Pancreas (tissue), 10 donors: Measurements from ENCODE around the gene HFM1. TPM values are rescaled to one million over a fixed set of nuclear protein-coding genes. Genes with fewer than 3 reads are reported as not detected.
"Not testable (repeated sequence)": the region's sequence is repeated elsewhere in the genome, so short reads cannot be mapped to it uniquely, and the experiment has no call there.

Experiments
- ATAC-seq, 4 donors: fragments of 200-7000 bp; cut with Tn5 transposase; one replicate each; pipeline versions ENCODE4 v1.8.0 to v1.9.1; 2020; ENCODE audit warnings: mild to moderate bottlenecking in 4 of 4, moderate library complexity in 4 of 4
- DNase-seq, 6 donors: peaks; one replicate each; pipeline ENCODE4 v3.0.0-alpha.2; 2020
- FAIRE-seq: peaks from 2 replicates; lab custom pipeline; 2012; peaks lifted over from hg19 to GRCh38; lab: Jason Lieb, UNC
- H3K27ac ChIP-seq, 4 donors: fragments of 200-600 bp; sonication (generic); 1 replicate in 3 of 4; 2 replicates in 1 of 4; pipeline versions ENCODE4 v1.5.0 to v1.8.0; 2020
- H3K27me3 ChIP-seq, 4 donors: fragments of 200-600 bp; one replicate each; pipeline ENCODE4 v1.8.0; 2021
- H3K36me3 ChIP-seq, 3 donors: fragments of 200-600 bp; sonication (generic) in 1 of 3; one replicate each; pipeline versions ENCODE4 v1.5.0 to v1.8.0; 2020 to 2021
- H3K4me1 ChIP-seq, 3 donors: fragments of 200-600 bp; one replicate each; pipeline ENCODE4 v1.8.0; 2021
- H3K4me3 ChIP-seq, 4 donors: fragments of 200-600 bp; sonication (generic) in 2 of 4; one replicate each; pipeline versions ENCODE4 v1.5.0 to v1.8.0; 2020 to 2021
- H3K9me3 ChIP-seq, 4 donors: fragments of 200-600 bp; one replicate each; pipeline ENCODE4 v1.8.0; 2021
- WGBS, 2 donors: extraction: QIAGEN DNeasy Blood & Tissue Kit; methylation state at CpG; one replicate each; pipeline ENCODE4 v1.1.7; 2013; 5-methylcytosine and 5-hydroxymethylcytosine counted together
- intact Hi-C, 3 donors: fragments of 100-400 bp; cut with DNase I; formaldehyde crosslinking; loops; one replicate each; pipeline versions ENCODE4 v1.11.1 to v1.14.2; 2022
- polyA plus RNA-seq, 2 donors: library from polyadenylated mRNA; stranded (reverse); fragments of 200-250 nt; gene quantifications; one replicate each; pipeline ENCODE4 v1.2.3, GENCODE V29; 2013
- total RNA-seq, 6 donors: library from RNA; stranded (reverse); fragmentation: NEBNext Ultra II Directional in 4 of 6; extraction: Animal tissue kit (Norgen Biotek cat#: 25700) in 4 of 6; gene quantifications; one replicate each; pipeline versions ENCODE4 v1.2.1 to v1.2.4, GENCODE V29; 2021 to 2023
- TF ChIP-seq, protein P1 (sequence below), 4 donors: fragments of 200-600 bp; sonication (generic) in 3 of 4; IDR thresholded peaks; one replicate each; pipeline versions ENCODE4 v1.5.0 to v1.8.0; 2021; ENCODE audit warnings: antibody characterized with exemption in 4 of 4
- donor health status: healthy with polysubstance abuse.
- donor health status: DM: no; HTN: no; CAD: no; lungs with moderate emphysema.
- donor health status: DM: no; HTN: no; CAD: no.
- donor health status: control.
- donor health status: control.
- donor health status: Bipolar disorder and iron deficiency.
- donor health status: DM: yes; HTN: yes; CAD: no.
- donor health status: DM: no; HTN: no; CAD: no.
- donor health status: DM: no; HTN: no; CAD: no.
- donor health status: DM: yes; HTN: yes; CAD: no.

HFM1 gene
- total and polyA plus RNA-seq, 8 donors = 0.54 to 2.4 (median 1.5) TPM

DNA sequence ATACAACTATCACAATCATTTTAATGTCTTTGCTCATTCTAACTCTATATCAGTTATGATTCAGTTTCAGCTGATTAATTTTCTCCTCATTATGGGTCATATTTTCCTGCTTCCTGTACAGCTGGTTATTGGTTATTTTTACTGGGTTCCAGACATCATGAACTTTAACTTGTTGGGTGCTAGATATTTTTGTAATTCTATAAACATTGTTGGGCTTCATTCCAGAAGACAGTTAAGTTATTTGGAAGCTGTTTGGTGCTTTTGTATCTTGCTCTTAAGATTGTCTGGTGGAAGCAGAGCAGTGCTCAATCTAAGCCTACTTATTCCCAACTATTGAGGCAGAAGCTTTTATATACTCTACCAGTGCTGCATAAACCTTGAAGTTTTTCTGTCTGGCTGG is 34.4 kb upstream of the HFM1 start:
- no peaks in the 10 kb centered on the region for H3K9me3 ChIP-seq
- FAIRE-seq (no peak), DNase-seq (no peak), ATAC-seq (no peak)
- intact Hi-C loops = no loop called here
- no peaks in the 10 kb centered on the region for H3K4me1 ChIP-seq
- H3K4me3 ChIP-seq = no peak overlapping the region
- TF ChIP-seq, protein P1, sequence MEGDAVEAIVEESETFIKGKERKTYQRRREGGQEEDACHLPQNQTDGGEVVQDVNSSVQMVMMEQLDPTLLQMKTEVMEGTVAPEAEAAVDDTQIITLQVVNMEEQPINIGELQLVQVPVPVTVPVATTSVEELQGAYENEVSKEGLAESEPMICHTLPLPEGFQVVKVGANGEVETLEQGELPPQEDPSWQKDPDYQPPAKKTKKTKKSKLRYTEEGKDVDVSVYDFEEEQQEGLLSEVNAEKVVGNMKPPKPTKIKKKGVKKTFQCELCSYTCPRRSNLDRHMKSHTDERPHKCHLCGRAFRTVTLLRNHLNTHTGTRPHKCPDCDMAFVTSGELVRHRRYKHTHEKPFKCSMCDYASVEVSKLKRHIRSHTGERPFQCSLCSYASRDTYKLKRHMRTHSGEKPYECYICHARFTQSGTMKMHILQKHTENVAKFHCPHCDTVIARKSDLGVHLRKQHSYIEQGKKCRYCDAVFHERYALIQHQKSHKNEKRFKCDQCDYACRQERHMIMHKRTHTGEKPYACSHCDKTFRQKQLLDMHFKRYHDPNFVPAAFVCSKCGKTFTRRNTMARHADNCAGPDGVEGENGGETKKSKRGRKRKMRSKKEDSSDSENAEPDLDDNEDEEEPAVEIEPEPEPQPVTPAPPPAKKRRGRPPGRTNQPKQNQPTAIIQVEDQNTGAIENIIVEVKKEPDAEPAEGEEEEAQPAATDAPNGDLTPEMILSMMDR (IDR thresholded peaks at IDR 0.05) = no peak
- no peaks in the 10 kb centered on the region for H3K36me3 ChIP-seq
- H3K27me3 ChIP-seq = no peaks in the 10 kb centered on the region
- H3K27ac ChIP-seq = no peak overlapping the region

DNA sequence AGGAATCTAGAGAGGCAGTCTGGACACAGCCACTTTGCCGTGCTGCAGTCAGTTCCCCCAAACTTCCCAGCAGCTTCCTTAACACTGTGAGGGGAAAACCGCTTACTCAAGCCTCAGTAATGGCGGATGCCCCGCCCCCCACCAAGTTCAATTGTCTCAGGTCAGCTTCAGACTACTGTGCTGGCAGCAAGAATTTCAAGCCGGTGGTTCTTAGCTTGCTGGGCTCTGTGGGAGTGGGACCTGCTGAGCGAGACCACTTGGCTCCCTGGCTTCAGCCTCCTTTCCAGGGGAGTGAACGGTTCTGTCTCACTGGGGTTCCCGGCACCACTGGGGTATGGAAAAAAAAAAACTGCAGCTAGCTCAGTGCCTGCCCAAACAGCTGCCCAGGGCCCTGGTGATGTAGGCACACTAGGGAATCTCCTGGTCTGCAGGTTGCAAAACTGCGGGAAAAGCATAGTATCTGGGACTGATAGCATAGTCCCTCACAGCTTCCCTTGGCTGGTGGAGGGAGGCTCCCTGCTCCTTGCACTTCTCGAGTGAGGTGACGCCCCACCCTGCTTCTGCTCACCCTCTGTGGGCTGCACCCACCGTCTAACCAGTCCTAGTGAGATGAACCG is 23.7 kb upstream of the HFM1 start:
- TF ChIP-seq, protein P1 (IDR thresholded peaks at IDR 0.05) = no peak
- H3K27ac ChIP-seq = no peak overlapping the region
- H3K4me3 ChIP-seq = peak overlapping the region in 1 of 4 donors; percentile 25
- H3K27me3 ChIP-seq = no peaks in the 10 kb centered on the region
- H3K9me3 ChIP-seq = no peaks in the 10 kb centered on the region
- H3K4me1 ChIP-seq = no peaks in the 10 kb centered on the region
- DNase-seq (no peak), FAIRE-seq (no peak), ATAC-seq (peak in 1 of 4 donors; percentile 29)
- WGBS, 2 donors = 33 to 45% methylated on average over 13 of the region's 13 CpGs
- H3K36me3 ChIP-seq = no peaks in the 10 kb centered on the region
- intact Hi-C loops = no loop called here

DNA sequence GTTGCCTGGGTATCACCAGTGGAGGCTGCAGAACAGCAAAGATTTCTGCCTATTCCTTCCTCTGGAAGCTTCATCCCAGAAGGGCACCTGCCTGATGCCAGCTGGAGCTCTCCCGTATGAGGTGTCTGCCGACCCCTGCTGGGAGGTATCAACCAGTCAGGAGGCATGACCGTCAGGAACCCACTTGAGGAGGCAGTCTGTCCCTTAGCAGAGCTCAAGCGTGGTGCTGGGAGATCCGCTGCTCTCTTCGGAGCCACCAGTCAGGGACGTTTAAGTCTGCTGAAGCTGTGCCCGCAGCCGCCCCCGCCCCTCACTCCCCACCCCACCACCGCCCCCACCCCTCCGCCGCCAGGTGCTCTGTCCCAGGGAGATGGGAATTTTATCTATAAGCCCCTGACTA is 23.1 kb upstream of the HFM1 start:
- WGBS, 2 donors = 14 to 34% methylated on average over 10 to 13 of the region's 13 CpGs
- no peaks in the 10 kb centered on the region for H3K4me1 ChIP-seq
- no peaks in the 10 kb centered on the region for H3K27me3 ChIP-seq
- no peaks in the 10 kb centered on the region for H3K36me3 ChIP-seq
- DNase-seq (no peak), FAIRE-seq (no peak), ATAC-seq (no peak)
- H3K4me3 ChIP-seq = peak overlapping the region in 1 of 4 donors; percentile 25
- TF ChIP-seq, protein P1 (IDR thresholded peaks at IDR 0.05) = no peak
- H3K27ac ChIP-seq = no peak overlapping the region
- H3K9me3 ChIP-seq = no peaks in the 10 kb centered on the region
- intact Hi-C loops = no loop called here

DNA sequence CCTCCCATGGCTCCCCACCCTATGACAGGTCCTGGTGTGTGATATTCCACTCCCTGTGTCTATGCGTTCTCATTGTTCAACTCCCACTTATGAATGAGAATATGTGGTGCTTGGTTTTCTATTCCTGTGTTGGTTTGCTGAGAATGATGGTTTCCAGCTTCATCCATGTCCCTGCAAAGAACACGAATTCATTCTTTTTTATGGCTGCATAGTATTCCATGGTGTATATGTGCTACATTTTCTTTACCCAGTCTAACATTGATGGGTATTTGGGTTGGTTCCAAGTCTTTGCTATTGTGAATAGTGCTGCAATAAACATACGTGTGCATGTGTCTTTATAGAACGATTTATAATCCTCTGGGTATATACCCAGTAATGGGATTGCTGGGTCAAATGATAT is 17.9 kb upstream of the HFM1 start:
- H3K27me3 ChIP-seq, FAIRE-seq, ATAC-seq, H3K4me1 ChIP-seq, H3K9me3 ChIP-seq, DNase-seq, H3K27ac ChIP-seq, H3K36me3 ChIP-seq, intact Hi-C loops, H3K4me3 ChIP-seq: not testable (repeated sequence)
- WGBS, 2 donors = 76 to 81% methylated on average over 4 of the region's 4 CpGs

GRCh38 chr1:91412371-91412770 is 7.7 kb upstream of the HFM1 start:
- no peak for FAIRE-seq
- H3K4me3 ChIP-seq = no peak overlapping the region
- ATAC-seq = no peak
- H3K4me1 ChIP-seq = no peaks in the 10 kb centered on the region
- no peaks in the 10 kb centered on the region for H3K9me3 ChIP-seq
- TF ChIP-seq, protein P1 (IDR thresholded peaks at IDR 0.05) = no peak
- DNase-seq = no peak
- H3K36me3 ChIP-seq = no peaks in the 10 kb centered on the region
- intact Hi-C loops = no loop called here
- no peaks in the 10 kb centered on the region for H3K27me3 ChIP-seq
- no peak overlapping the region for H3K27ac ChIP-seq
